AG09319 (cell line): ENCODE data around the gene PROCA1.

Source experiments
- DNase-seq: peaks from one replicate; pipeline ENCODE4 v3.0.0-alpha.2; 2010; ENCODE audit warnings: low read depth; ENCODE audit errors: extremely low read depth
- TF ChIP-seq, protein P1 (sequence below): IDR thresholded peaks from 2 replicates; pipeline ENCODE4 v1.5.1; 2011; ENCODE audit warnings: low read depth, mild to moderate bottlenecking, inconsistent platforms, low read length, moderate library complexity

The PROCA1 gene, protein sequence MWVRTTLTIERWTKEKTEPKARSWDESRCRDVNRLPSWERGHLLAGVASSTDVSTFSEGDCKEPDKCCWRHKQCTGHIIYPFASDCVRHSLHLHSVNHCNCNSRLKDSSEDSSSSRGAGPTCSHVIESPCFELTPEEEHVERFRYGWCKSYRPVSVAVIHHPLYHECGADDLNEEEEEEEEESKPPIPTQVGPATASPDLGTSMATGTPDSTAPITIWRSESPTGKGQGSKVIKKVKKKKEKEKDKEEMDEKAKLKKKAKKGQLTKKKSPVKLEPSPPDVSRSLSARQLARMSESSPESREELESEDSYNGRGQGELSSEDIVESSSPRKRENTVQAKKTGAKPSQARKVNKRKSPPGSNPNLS

DNA sequence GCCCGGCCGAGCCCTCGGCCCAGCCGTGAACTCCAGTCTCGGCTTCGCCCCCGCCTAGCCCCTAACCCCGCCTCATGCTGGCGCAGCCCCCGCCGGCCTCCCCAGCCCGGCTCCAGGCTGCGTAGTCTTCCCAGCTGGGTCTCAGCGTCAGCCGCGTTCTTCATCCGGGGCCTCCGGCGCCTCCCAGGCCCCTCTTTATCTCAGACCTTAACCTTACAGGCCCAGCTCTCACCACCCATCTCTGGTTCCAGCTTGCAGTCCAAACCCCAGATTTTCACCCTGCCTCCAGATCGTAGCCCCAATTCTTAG is at the start of gene PROCA1:
PROCA1 (minus strand) TSS at position 166 of the 309 bp plus-strand sequence. CDS start 228 bp downstream, outside the sequence.
- TF ChIP-seq, protein P1, sequence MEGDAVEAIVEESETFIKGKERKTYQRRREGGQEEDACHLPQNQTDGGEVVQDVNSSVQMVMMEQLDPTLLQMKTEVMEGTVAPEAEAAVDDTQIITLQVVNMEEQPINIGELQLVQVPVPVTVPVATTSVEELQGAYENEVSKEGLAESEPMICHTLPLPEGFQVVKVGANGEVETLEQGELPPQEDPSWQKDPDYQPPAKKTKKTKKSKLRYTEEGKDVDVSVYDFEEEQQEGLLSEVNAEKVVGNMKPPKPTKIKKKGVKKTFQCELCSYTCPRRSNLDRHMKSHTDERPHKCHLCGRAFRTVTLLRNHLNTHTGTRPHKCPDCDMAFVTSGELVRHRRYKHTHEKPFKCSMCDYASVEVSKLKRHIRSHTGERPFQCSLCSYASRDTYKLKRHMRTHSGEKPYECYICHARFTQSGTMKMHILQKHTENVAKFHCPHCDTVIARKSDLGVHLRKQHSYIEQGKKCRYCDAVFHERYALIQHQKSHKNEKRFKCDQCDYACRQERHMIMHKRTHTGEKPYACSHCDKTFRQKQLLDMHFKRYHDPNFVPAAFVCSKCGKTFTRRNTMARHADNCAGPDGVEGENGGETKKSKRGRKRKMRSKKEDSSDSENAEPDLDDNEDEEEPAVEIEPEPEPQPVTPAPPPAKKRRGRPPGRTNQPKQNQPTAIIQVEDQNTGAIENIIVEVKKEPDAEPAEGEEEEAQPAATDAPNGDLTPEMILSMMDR, result no peak
- no peak for DNase-seq

DNA sequence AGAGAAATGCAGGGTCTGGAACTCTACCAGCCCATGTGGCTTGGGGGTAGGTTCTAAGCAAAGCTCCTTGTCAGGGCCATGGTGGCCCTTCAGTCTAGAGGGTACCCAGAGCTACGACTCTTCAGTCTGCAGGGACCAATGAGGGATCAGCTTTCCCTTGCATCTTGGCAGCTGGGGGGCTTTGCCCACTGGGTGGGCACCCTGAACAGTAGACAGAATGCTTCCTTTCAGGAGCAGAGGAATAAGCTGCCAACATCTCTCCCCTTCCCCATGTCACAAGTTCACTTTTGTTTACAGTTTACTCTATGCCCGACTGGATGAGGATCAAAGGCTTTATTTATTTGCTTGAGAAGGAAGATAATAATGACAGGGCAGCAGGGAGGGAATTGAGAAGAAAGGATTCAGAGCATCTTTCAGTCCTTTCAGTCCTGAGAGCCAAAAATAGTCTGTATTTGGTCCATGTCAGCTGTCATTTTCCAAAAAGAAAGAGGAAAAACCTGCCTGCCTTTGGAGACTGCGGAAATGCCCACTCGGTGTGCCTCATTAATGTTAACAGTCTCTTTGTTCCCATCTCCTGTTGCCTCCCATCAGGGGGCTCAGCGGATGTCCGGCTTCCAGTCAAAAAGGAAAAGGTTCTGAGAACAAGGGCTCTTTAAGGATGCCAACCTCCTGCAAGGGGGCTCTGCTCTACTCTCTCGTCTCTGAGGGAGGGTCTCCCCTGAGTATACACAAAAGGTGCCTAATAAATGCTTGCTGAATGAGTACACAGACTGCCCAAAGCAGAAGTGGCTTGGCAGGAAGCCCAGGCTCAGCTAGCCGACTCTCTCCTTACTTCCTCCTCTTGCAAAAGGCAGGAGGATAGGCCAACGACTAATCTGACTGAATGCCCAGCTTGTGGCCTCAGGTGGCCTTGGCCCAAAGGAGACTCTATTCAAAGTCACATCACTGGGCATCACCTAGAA is 49.2 kb upstream of the PROCA1 start:
- no peak for DNase-seq
- TF ChIP-seq, protein P1, result no peak

DNA sequence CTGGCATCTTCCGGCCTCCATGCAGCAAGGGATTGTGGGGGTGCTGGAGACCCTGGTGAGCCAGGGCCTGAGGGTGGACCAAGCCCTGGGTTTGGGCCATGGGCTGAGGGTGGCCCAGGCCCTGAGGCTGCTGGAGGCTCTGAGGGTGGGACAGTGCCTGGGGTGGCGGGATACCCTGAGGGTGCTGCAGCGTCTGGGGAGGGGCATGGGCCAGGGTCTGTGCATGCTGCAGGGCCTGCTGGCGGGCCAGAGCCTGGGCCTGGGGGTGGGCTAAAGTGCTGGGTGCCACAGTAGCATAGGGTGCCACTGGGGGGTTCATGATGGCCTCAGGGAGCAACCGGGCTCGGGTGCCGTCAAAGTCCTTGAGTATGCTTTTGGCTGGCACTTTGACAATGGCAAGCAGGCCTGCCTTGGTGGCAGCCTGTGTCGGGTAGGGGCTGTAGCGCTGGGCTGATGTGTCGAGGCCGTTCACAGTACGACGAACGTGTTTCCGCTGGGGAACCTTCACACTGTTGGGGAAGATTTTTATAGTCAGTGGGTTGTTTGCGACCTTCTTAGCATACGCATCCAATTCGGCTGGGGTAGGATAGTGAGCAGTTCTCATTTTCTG is 47.7 kb upstream of the PROCA1 start:
- DNase-seq, result no peak
- TF ChIP-seq, protein P1, result no peak

DNA sequence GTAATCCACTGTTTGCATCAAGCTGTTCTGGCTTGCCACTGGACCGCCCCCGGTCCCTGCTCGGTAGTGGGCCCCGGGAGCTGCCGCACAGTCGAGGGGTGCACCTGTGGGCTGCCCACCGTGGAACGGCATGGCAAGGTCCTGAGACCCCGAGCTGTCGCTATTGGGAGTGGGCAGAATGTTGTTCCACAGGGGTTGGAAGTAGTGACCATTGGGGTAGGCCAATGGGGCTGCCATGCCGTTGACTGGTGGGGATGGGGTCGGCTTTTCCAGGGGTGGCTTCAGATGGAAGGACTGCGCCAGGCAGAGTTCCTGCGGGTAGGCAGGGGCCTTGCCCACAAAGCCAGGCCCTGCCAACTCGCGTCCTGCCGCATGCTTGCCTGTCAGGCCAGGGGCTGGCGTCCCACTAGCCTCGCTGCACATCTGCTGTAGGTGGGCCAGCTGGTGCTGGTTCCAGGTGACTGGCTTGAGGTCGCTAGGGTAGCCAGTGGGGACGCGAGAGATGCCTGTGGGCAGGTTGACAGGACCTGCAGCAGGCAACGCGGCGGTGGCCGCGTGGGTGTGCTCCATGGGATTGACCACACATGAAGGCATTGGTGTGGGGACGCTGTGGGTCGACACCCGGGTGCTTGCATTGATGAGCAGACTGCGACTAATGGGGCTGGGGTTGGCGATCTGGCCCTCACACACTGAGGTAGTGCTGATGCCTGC is 46.9 kb upstream of the PROCA1 start:
- no peak for DNase-seq
- TF ChIP-seq, protein P1, result no peak

DNA sequence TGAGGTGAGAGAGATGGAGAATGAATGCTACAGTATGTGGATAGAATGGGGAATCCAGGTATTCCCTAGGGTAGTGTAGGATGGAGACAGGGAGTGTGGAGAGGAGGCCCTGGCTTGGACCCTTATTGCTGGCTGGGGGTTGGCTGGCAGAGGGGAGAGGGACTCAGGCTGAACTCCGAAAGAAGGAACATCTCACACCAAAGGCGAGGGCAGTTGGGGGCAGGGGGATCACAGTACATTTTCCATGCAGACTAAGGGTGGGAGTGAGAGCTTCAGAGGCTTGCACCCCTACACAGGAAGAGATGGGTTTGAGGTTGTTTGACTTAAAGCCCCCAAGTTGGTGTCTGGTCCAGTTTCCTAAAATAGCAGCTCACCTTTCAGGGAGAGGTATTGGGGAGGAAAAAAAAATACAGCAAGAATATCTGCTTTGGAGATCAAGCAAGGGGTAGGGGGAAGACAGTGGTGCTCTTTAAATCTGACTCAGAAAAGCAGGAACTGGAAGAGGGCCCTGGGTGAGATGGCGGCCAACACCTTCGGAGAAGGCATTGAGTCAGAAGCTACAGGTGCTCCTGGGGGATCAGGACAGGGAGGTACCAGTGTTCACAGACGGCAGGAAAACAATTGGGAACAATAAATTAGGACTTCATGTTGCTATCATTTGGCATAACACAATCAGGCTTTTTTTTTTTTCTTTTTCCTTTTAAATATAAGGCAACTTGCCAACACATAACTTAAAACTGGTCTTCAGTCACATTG is 44.5 kb upstream of the PROCA1 start:
- DNase-seq, result no peak
- TF ChIP-seq, protein P1, result no peak

DNA sequence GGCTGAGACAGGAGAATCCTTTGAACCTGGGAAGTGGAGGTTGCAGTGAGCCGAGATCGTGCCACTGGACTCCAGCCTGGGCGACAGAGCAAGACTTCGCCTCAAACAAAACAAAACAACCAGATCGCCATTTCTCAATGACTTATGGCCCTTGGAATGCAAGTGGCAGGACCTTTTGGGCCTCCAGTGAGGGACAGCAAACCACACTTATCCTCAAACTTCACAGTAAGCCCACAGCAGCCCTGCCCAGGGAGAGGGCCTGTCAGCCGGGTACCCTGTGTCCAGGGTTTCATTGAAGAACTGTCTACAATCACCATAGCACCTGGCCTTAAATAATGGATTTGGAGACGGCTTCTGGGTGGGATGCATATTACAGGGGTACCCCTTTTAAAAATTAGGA is 43.8 kb upstream of the PROCA1 start:
- TF ChIP-seq, protein P1, result no peak
- DNase-seq, result no peak
